Measurements from ENCODE around the gene RNASEH2A. TPM values are rescaled to one million over a fixed set of nuclear protein-coding genes. Genes with fewer than 3 reads are reported as not detected.

The RNASEH2A gene
- total RNA-seq, 3 donors from 2014 or later (not counting 1 experiment from before 2014, with no cell fraction given) = 6.6 to 8.7 (median 7.4) TPM

DNA sequence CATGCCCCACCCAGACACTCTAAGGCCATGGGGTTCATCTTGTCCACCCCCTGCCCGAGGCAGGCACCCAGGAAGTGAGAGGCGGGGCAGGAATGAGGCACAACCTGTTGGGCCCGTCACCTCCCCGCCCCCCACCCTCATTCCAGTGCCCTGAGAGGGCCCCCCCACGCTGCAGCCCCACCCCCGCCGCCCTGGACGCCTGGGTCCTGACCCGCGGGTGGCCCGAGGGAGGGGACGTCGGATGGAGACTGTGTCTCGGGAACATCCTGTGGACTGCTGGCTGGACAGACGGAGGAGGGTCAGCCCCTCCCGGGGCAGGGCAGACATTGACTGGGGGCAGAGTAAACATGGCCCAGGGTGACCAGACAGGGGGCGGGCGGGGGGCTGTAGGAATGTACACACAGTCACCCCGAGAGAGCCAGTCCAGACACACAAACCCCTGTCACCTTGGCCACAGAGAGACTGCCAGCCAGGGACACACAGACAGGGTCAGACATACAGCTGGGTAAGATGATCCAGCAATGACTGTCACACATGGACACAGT, 22.5 kb upstream of the RNASEH2A start:
- peaks cover 77% of the 10 kb centered on the region for H3K4me1 ChIP-seq (ENCODE audit: control insufficient read depth, insufficient read depth, low read length)
- H3K27me3 Mint-ChIP-seq (ENCODE audit: low read depth in 2 of 2) = no peaks in the 10 kb centered on the region
- no peak overlapping the region for H3K4me3 ChIP-seq (ENCODE audit: low read length)
- DNase-seq (no peak), ATAC-seq (no peak)
- peaks cover 7 to 19% of the 10 kb centered on the region in 2 donors for H3K4me1 Mint-ChIP-seq
- H3K27ac ChIP-seq (ENCODE audit: low read length) = peak overlapping the region; percentile 98
- peak overlapping the region in 1 of 2 donors; percentile 19 for H3K27ac Mint-ChIP-seq
- H3K36me3 ChIP-seq (ENCODE audit: control insufficient read depth, insufficient read depth, low read length) = no peaks in the 10 kb centered on the region
- 63% methylated on average over 17 of the region's 19 CpGs for WGBS (ENCODE audit: insufficient coverage)
- H3K9me3 ChIP-seq (ENCODE audit: control insufficient read depth, insufficient read depth, low read length) = no peaks in the 10 kb centered on the region
- H3K9me3 Mint-ChIP-seq = no peaks in the 10 kb centered on the region
- intact Hi-C loops (cut with micrococcal nuclease) = loop anchor here (10.0 kb wide), 1 partner anchor 261 kb away; no protein-coding TSS in a partner anchor
- H3K4me3 Mint-ChIP-seq = peak overlapping the region; percentile 17
- no peaks in the 10 kb centered on the region for H3K36me3 Mint-ChIP-seq
- H3K27me3 ChIP-seq (ENCODE audit: control insufficient read depth, insufficient read depth, low read length) = no peaks in the 10 kb centered on the region
- TF ChIP-seq, protein P1, sequence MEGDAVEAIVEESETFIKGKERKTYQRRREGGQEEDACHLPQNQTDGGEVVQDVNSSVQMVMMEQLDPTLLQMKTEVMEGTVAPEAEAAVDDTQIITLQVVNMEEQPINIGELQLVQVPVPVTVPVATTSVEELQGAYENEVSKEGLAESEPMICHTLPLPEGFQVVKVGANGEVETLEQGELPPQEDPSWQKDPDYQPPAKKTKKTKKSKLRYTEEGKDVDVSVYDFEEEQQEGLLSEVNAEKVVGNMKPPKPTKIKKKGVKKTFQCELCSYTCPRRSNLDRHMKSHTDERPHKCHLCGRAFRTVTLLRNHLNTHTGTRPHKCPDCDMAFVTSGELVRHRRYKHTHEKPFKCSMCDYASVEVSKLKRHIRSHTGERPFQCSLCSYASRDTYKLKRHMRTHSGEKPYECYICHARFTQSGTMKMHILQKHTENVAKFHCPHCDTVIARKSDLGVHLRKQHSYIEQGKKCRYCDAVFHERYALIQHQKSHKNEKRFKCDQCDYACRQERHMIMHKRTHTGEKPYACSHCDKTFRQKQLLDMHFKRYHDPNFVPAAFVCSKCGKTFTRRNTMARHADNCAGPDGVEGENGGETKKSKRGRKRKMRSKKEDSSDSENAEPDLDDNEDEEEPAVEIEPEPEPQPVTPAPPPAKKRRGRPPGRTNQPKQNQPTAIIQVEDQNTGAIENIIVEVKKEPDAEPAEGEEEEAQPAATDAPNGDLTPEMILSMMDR (IDR thresholded peaks at IDR 0.05) = no peak

DNA sequence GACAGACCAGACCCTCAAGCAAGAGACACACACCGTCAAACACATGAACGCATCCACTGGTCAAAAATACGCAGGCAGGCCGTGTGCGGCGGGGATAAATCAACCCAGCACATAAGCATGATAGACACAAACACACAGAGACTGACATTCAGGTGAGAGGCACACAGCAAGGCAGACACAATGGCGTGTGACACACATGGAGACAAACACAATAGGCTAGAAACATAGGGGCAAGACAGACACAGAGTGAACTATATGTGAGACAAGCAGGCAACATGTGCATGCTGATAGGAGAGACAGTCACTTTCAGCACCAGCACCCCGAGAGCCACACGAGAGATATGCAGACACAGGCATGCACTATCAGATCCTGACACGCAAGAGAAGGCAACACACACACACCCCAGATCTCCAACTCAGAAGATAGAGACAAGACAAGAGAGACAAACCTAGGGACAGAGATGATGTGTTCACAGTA, 22.0 kb upstream of the RNASEH2A start:
- Histone ChIP-seq H3K27ac (ENCODE audit: low read length) (peak overlapping the region; percentile 98), H3K27me3 (ENCODE audit: control insufficient read depth, insufficient read depth, low read length) (no peaks in the 10 kb centered on the region), H3K4me3 (ENCODE audit: low read length) (no peak overlapping the region), H3K9me3 (ENCODE audit: control insufficient read depth, insufficient read depth, low read length) (no peaks in the 10 kb centered on the region), H3K36me3 (ENCODE audit: control insufficient read depth, insufficient read depth, low read length) (no peaks in the 10 kb centered on the region), H3K4me1 (ENCODE audit: control insufficient read depth, insufficient read depth, low read length) (peaks cover 77% of the 10 kb centered on the region)
- WGBS (ENCODE audit: insufficient coverage) = 81% methylated on average over 10 of the region's 10 CpGs
- no peak for ATAC-seq
- H3K27me3 Mint-ChIP-seq (ENCODE audit: low read depth in 2 of 2) = no peaks in the 10 kb centered on the region
- H3K27ac Mint-ChIP-seq = no peak overlapping the region
- H3K9me3 Mint-ChIP-seq = no peaks in the 10 kb centered on the region
- no peak overlapping the region for H3K4me3 Mint-ChIP-seq
- intact Hi-C loops (cut with micrococcal nuclease) = loop anchor here (10.0 kb wide), 1 partner anchor 260 kb away; no protein-coding TSS in a partner anchor
- no peaks in the 10 kb centered on the region for H3K36me3 Mint-ChIP-seq
- TF ChIP-seq, protein P1 (IDR thresholded peaks at IDR 0.05) = no peak
- H3K4me1 Mint-ChIP-seq = peaks cover 11 to 19% of the 10 kb centered on the region in 2 donors
- peak in 1 of 2 donors; percentile 75 for DNase-seq

- H3K4me1 ChIP-seq (ENCODE audit: control insufficient read depth, insufficient read depth, low read length) = peaks cover 72% of the 10 kb centered on the region
- intact Hi-C loops (cut with micrococcal nuclease) = loop anchor here (5.0 to 10.0 kb wide), 2 partner anchors 260 to 317 kb away; partner anchors contain the start of gene LYL1
- no peaks in the 10 kb centered on the region for H3K36me3 Mint-ChIP-seq
- H3K9me3 Mint-ChIP-seq = no peaks in the 10 kb centered on the region
- H3K4me3 ChIP-seq (ENCODE audit: low read length) = no peak overlapping the region
- peak; percentile 68 to 83 for DNase-seq
- ATAC-seq = peak; percentile 17 to 23 (median 23)
- WGBS (ENCODE audit: insufficient coverage) = 25% methylated on average over 5 of the region's 5 CpGs
- TF ChIP-seq, protein P1 (IDR thresholded peaks at IDR 0.05) = no peak
- H3K4me1 Mint-ChIP-seq = peaks cover 11 to 20% of the 10 kb centered on the region in 2 donors
- no peaks in the 10 kb centered on the region for H3K27me3 ChIP-seq (ENCODE audit: control insufficient read depth, insufficient read depth, low read length)
- H3K36me3 ChIP-seq (ENCODE audit: control insufficient read depth, insufficient read depth, low read length) = no peaks in the 10 kb centered on the region
- peak overlapping the region; percentile 98 for H3K27ac ChIP-seq (ENCODE audit: low read length)
- no peaks in the 10 kb centered on the region for H3K27me3 Mint-ChIP-seq (ENCODE audit: low read depth in 2 of 2)
- no peaks in the 10 kb centered on the region for H3K9me3 ChIP-seq (ENCODE audit: control insufficient read depth, insufficient read depth, low read length)
- H3K4me3 Mint-ChIP-seq = no peak overlapping the region
- no peak overlapping the region for H3K27ac Mint-ChIP-seq
Observed at GRCh38 chr19:12784871-12785430, 21.4 kb upstream of the RNASEH2A start.

Data from natural killer cell (primary cell).